HL-60 (cell line): ENCODE measurements around the gene AKAP6.

Experiments
- DNase-seq, 2 experiments: peaks; one replicate each; pipeline ENCODE4 v3.0.0-alpha.2; 2010 to 2020; ENCODE audit warnings: low read depth in 1 of 2, low spot score in 1 of 2
- H3K27ac ChIP-seq: fragments of 250-450 bp; sonication (Bioruptor Pico); replicated peaks from 2 replicates; pipeline ENCODE4 v1.5.1; 2020; ENCODE audit warnings: mild to moderate bottlenecking, moderate library complexity
- H3K27me3 ChIP-seq: fragments of 250-450 bp; sonication (Bioruptor Pico); 2 replicates; pipeline ENCODE4 v1.5.1; 2021; ENCODE audit warnings: mild to moderate bottlenecking, moderate library complexity; ENCODE audit not compliant: insufficient read depth, poor library complexity, severe bottlenecking
- H3K4me3 ChIP-seq: replicated peaks from 2 replicates; pipeline ENCODE4 v1.5.1; 2011; ENCODE audit warnings: mild to moderate bottlenecking, control low read depth, low read length; ENCODE audit not compliant: insufficient read depth
- GABPA ChIP-seq: IDR thresholded peaks from 2 replicates; pipeline ENCODE4 v1.6.1; 2012; ENCODE audit warnings: low read depth
- POLR2AphosphoS5 ChIP-seq: IDR thresholded peaks from 2 replicates; pipeline ENCODE4 v1.6.1; 2012; ENCODE audit warnings: low read depth
- SPI1 ChIP-seq: IDR thresholded peaks from 2 replicates; pipeline ENCODE4 v1.6.1; 2012; ENCODE audit warnings: low read depth, mild to moderate bottlenecking, borderline replicate concordance
- TF ChIP-seq, protein P1 (sequence below): IDR thresholded peaks from one replicate; pipeline ENCODE4 v1.5.1; 2011; ENCODE audit warnings: low read length, control low read depth, inconsistent platforms; ENCODE audit not compliant: insufficient read depth
- TF ChIP-seq, protein P2 (sequence below): IDR thresholded peaks from 2 replicates; pipeline ENCODE4 v1.6.1; 2012; ENCODE audit warnings: low read depth; ENCODE audit not compliant: insufficient replicate concordance

The AKAP6 gene

DNA sequence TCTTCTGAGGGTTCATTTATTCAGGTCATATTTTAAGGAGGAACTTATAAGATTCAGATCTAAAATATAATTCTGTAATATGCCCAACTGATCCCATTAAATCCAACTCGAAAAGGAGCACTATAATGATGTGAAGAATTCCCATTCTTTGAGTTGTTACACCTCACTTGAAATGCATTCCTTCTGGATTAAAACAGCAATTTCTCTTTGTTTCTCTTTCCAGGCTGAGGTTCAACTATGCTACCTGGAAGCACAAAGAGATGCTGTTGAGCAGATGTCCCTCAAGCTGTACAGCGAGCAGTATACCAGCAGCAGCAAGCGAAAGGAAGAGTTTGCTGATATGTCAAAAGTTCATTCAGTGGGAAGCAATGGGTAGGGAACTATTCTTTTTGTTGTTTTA, 349.0 kb downstream of the AKAP6 start:
- Histone ChIP-seq H3K27ac (no peak overlapping the region), H3K27me3 (no peaks in the 10 kb centered on the region), H3K4me3 (no peak overlapping the region)
- TF ChIP-seq POLR2AphosphoS5 (no peak), SPI1 (no peak), GABPA (no peak)
- TF ChIP-seq, protein P1, sequence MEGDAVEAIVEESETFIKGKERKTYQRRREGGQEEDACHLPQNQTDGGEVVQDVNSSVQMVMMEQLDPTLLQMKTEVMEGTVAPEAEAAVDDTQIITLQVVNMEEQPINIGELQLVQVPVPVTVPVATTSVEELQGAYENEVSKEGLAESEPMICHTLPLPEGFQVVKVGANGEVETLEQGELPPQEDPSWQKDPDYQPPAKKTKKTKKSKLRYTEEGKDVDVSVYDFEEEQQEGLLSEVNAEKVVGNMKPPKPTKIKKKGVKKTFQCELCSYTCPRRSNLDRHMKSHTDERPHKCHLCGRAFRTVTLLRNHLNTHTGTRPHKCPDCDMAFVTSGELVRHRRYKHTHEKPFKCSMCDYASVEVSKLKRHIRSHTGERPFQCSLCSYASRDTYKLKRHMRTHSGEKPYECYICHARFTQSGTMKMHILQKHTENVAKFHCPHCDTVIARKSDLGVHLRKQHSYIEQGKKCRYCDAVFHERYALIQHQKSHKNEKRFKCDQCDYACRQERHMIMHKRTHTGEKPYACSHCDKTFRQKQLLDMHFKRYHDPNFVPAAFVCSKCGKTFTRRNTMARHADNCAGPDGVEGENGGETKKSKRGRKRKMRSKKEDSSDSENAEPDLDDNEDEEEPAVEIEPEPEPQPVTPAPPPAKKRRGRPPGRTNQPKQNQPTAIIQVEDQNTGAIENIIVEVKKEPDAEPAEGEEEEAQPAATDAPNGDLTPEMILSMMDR, result no peak
- TF ChIP-seq, protein P2, sequence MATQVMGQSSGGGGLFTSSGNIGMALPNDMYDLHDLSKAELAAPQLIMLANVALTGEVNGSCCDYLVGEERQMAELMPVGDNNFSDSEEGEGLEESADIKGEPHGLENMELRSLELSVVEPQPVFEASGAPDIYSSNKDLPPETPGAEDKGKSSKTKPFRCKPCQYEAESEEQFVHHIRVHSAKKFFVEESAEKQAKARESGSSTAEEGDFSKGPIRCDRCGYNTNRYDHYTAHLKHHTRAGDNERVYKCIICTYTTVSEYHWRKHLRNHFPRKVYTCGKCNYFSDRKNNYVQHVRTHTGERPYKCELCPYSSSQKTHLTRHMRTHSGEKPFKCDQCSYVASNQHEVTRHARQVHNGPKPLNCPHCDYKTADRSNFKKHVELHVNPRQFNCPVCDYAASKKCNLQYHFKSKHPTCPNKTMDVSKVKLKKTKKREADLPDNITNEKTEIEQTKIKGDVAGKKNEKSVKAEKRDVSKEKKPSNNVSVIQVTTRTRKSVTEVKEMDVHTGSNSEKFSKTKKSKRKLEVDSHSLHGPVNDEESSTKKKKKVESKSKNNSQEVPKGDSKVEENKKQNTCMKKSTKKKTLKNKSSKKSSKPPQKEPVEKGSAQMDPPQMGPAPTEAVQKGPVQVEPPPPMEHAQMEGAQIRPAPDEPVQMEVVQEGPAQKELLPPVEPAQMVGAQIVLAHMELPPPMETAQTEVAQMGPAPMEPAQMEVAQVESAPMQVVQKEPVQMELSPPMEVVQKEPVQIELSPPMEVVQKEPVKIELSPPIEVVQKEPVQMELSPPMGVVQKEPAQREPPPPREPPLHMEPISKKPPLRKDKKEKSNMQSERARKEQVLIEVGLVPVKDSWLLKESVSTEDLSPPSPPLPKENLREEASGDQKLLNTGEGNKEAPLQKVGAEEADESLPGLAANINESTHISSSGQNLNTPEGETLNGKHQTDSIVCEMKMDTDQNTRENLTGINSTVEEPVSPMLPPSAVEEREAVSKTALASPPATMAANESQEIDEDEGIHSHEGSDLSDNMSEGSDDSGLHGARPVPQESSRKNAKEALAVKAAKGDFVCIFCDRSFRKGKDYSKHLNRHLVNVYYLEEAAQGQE, result no peak
- DNase-seq, result no peak

DNA sequence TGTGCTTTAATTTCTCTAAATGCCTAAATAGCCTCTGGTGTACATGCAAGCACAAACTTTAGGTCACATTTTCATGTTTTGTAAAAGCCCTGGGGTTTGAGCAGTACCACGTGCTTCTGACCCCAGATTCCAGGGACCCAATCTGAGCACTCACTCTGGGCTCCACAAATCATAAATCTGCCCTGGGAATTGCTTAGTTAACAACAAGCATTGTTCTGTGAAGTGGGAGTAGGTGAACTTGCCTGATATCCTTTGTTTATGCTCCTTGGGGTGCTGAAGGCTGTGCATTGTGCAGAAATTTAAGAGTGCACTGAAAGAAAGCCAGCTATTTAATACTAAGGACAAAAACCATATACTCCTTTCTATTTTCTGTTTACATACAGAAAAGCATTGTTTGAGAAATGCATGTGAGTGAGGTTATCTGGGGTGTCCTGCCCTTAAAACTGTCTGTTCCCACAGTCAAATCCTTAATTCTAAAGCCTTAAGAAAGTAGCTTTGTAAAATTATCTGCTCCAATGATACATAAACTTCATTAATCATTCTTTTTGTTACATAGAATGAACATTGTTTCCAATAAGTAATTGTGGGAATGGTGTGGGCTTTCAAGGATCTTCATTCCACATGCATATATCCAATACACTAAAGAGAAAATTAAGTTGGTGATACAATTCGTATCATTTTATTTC, 351.0 kb downstream of the AKAP6 start:
- DNase-seq, result no peak
- Histone ChIP-seq H3K27me3 (no peaks in the 10 kb centered on the region), H3K27ac (no peak overlapping the region), H3K4me3 (no peak overlapping the region)
- TF ChIP-seq, protein P1, result no peak
- TF ChIP-seq GABPA, result no peak
- TF ChIP-seq SPI1, result no peak
- no peak for TF ChIP-seq POLR2AphosphoS5
- TF ChIP-seq, protein P2, result no peak

DNA sequence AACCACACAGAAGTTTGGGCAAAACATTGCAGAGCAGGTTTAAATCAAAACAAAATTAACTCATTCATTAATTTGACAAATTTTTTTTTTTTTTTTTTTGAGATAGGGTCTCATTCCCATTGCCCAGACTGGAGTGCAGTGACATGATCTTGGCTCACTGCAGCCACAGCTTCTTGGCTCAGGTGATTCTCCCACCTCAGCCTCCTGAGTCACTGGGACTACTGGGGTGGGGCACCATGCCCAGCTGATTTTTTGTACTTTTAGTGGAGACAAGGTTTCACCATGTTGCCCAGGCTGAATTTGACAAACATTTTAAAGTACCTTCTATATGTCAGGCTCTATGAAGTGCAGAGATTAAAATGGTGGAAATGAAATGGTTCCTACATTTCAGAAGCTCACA, 352.5 kb downstream of the AKAP6 start:
- no peak for DNase-seq
- no peak overlapping the region for H3K4me3 ChIP-seq
- TF ChIP-seq GABPA, result no peak
- TF ChIP-seq, protein P1, result no peak
- TF ChIP-seq SPI1, result no peak
- TF ChIP-seq, protein P2, result no peak
- TF ChIP-seq POLR2AphosphoS5, result no peak
- H3K27ac ChIP-seq, result no peak overlapping the region
- no peaks in the 10 kb centered on the region for H3K27me3 ChIP-seq
